Measurements from ENCODE around the gene PIP5K1B.

Gene PIP5K1B

GRCh38 chr9:68793605-68794343 lies 88.7 kb downstream of the PIP5K1B start:
- intact Hi-C loops (cut with DNase I): no loop called here
- no peak for DNase-seq

GRCh38 chr9:68794898-68795297 lies 89.9 kb downstream of the PIP5K1B start:
- DNase-seq: no peak
- intact Hi-C loops (cut with DNase I): no loop called here

- intact Hi-C loops (cut with DNase I): no loop called here
Measured at GRCh38 chr9:68795411-68795810, 90.4 kb downstream of the PIP5K1B start.

GRCh38 chr9:68797116-68797515 lies 92.1 kb downstream of the PIP5K1B start:
- intact Hi-C loops (cut with DNase I): no loop called here
- DNase-seq: no peak

More at GRCh38 chr9:68795411-68795810, 90.4 kb downstream of the PIP5K1B start:
- no peak for DNase-seq

- intact Hi-C loops (cut with DNase I): no loop called here
- DNase-seq: no peak
Measured at GRCh38 chr9:68798423-68798822, 93.4 kb downstream of the PIP5K1B start.

- DNase-seq: no peak
- intact Hi-C loops (cut with DNase I): no loop called here
Measured at GRCh38 chr9:68800836-68801235, 95.8 kb downstream of the PIP5K1B start.

- intact Hi-C loops (cut with DNase I): no loop called here
- no peak for DNase-seq
Measured at GRCh38 chr9:68802525-68803015, 97.5 kb downstream of the PIP5K1B start.

- intact Hi-C loops (cut with DNase I): no loop called here
- DNase-seq: no peak
Measured at GRCh38 chr9:68804911-68805889, 100.2 kb downstream of the PIP5K1B start.

- intact Hi-C loops (cut with DNase I): no loop called here
- DNase-seq: no peak
Measured at GRCh38 chr9:68805890-68806517, 101.0 kb downstream of the PIP5K1B start.

GRCh38 chr9:68808338-68808890 lies 103.4 kb downstream of the PIP5K1B start:
- intact Hi-C loops (cut with DNase I): no loop called here
- no peak for DNase-seq

GRCh38 chr9:68817079-68817875 lies 112.2 kb downstream of the PIP5K1B start:
- no peak for DNase-seq
- intact Hi-C loops (cut with DNase I): no loop called here

- intact Hi-C loops (cut with DNase I): no loop called here
- DNase-seq: no peak
Measured at GRCh38 chr9:68819065-68819464, 114.0 kb downstream of the PIP5K1B start.

- intact Hi-C loops (cut with DNase I): no loop called here
- DNase-seq: no peak
Measured at GRCh38 chr9:68821911-68822310, 116.9 kb downstream of the PIP5K1B start.

- peak in 7 of 42 donors; percentile 13 to 44 (median 23) for DNase-seq
- intact Hi-C loops (cut with DNase I): no loop called here
Measured at GRCh38 chr9:68822596-68823165, 117.6 kb downstream of the PIP5K1B start.

GRCh38 chr9:68825762-68826472 lies 120.9 kb downstream of the PIP5K1B start:
- intact Hi-C loops (cut with DNase I): no loop called here
- no peak for DNase-seq

- intact Hi-C loops (cut with DNase I): no loop called here
- DNase-seq: no peak
Measured at GRCh38 chr9:68827837-68828744, 123.1 kb downstream of the PIP5K1B start.
